ENCODE data around the gene STARD13.

GRCh38 chr13:33186861-33187291 is 98.7 kb downstream of the STARD13 start:
- TF ChIP-seq, protein P1, sequence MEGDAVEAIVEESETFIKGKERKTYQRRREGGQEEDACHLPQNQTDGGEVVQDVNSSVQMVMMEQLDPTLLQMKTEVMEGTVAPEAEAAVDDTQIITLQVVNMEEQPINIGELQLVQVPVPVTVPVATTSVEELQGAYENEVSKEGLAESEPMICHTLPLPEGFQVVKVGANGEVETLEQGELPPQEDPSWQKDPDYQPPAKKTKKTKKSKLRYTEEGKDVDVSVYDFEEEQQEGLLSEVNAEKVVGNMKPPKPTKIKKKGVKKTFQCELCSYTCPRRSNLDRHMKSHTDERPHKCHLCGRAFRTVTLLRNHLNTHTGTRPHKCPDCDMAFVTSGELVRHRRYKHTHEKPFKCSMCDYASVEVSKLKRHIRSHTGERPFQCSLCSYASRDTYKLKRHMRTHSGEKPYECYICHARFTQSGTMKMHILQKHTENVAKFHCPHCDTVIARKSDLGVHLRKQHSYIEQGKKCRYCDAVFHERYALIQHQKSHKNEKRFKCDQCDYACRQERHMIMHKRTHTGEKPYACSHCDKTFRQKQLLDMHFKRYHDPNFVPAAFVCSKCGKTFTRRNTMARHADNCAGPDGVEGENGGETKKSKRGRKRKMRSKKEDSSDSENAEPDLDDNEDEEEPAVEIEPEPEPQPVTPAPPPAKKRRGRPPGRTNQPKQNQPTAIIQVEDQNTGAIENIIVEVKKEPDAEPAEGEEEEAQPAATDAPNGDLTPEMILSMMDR (conservative IDR thresholded peaks at IDR 0.05; ENCODE audit: low read depth, low read length) = no peak
- TF ChIP-seq EZH2 (IDR thresholded peaks at IDR 0.05; ENCODE audit: low read length, unreplicated experiment) = no peak
